Panc1 (cell line): ENCODE measurements around the gene IDE. TPM values are rescaled to one million over a fixed set of nuclear protein-coding genes. Genes with fewer than 3 reads are reported as not detected.

Experiments
- ATAC-seq: fragments of 200-7000 bp; cut with Tn5 transposase; 2 replicates; pipeline ENCODE4 v1.9.1; 2020; ENCODE audit warnings: mild to moderate bottlenecking, moderate library complexity
- BruUV-seq: library from RNA; stranded (reverse); fragments of 400-500 nt; replicated peaks from 2 replicates; lab custom pipeline; 2021; lab: Mats Ljungman, UMichigan
- CTCF ChIA-PET: fragments of 300-600 bp; sonication (Branson Sonifier 250); formaldehyde crosslinking; loops from one replicate; lab custom pipeline; 2022; ENCODE audit warnings: antibody characterized with exemption; lab: Charles Lee
- POLR2A ChIA-PET: fragments of 300-600 bp; sonication (Branson Sonifier 250); formaldehyde crosslinking; loops from one replicate; lab custom pipeline; 2022; ENCODE audit warnings: antibody characterized with exemption; lab: Charles Lee
- DNase-seq: peaks from one replicate; pipeline ENCODE4 v3.0.0-alpha.2; 2010; ENCODE audit warnings: low read depth, low spot score
- H3K27ac ChIP-seq: 2 replicates; pipeline ENCODE4 v1.5.1; 2011; ENCODE audit warnings: mild to moderate bottlenecking, low read length, inconsistent platforms
- H3K27me3 ChIP-seq: fragments of 200-500 bp; sonication (Bioruptor generic); 2 replicates; pipeline ENCODE4 v1.6.0; 2014; ENCODE audit warnings: low read length, inconsistent platforms; ENCODE audit not compliant: control insufficient read depth, insufficient read depth
- H3K36me3 ChIP-seq: fragments of 200-500 bp; sonication (Bioruptor generic); 2 replicates; pipeline ENCODE4 v1.5.1; 2014; ENCODE audit warnings: inconsistent platforms, mild to moderate bottlenecking, low read length, moderate library complexity; ENCODE audit not compliant: control insufficient read depth, insufficient read depth
- H3K4me1 ChIP-seq: 2 replicates; pipeline ENCODE4 v1.5.1; 2011; ENCODE audit warnings: inconsistent platforms, mild to moderate bottlenecking, low read length, moderate library complexity; ENCODE audit not compliant: control insufficient read depth, insufficient read depth
- H3K4me3 ChIP-seq, 2 experiments: 2 replicates each; pipeline ENCODE4 v1.5.1; 2011 to 2012; ENCODE audit warnings: low read depth in 2 of 2, low read length in 2 of 2, mild to moderate bottlenecking in 2 of 2, inconsistent platforms in 1 of 2, moderate library complexity in 1 of 2
- H3K9me3 ChIP-seq: fragments of 200-500 bp; sonication (Bioruptor generic); 2 replicates; pipeline ENCODE4 v1.5.1; 2014; ENCODE audit warnings: low read depth, mild to moderate bottlenecking, inconsistent platforms, low read length, moderate library complexity; ENCODE audit not compliant: control insufficient read depth, insufficient read depth
- POLR2AphosphoS5 ChIP-seq: IDR thresholded peaks from 2 replicates; pipeline ENCODE4 v1.6.1; 2012; ENCODE audit warnings: mild to moderate bottlenecking, low read depth, low read length, moderate library complexity
- SIN3A ChIP-seq: IDR thresholded peaks from 2 replicates; pipeline ENCODE4 v1.6.1; 2012; ENCODE audit warnings: low read depth, mild to moderate bottlenecking, low read length, moderate library complexity, borderline replicate concordance; ENCODE audit not compliant: insufficient read depth
- TCF7L2 ChIP-seq: IDR thresholded peaks from 2 replicates; pipeline ENCODE4 v1.6.1; 2011; ENCODE audit warnings: mild to moderate bottlenecking, low read depth, low read length, inconsistent platforms
- in situ Hi-C: cut with HindIII; loops from 2 replicates; pipeline ENCODE4 v1.10.0; 2016; ENCODE audit warnings: low sequenced_read_pairs, low pct_unique_long_range_greater_than_20kb
- intact Hi-C: fragments of 100-400 bp; cut with micrococcal nuclease; formaldehyde crosslinking; loops from one replicate; pipeline ENCODE4 v1.10.0; 2022; ENCODE audit not compliant: unreplicated experiment
- total RNA-seq: library from RNA; stranded (reverse); gene quantifications from one replicate; pipeline ENCODE4 v1.2.1, GENCODE V29; 2021; ENCODE audit not compliant: unreplicated experiment
- TF ChIP-seq, protein P1 (sequence below): fragments of 450-650 bp; IDR thresholded peaks from 2 replicates; pipeline ENCODE4 v1.5.1; 2017; ENCODE audit warnings: mild to moderate bottlenecking
- TF ChIP-seq, protein P2 (sequence below), 2 experiments: IDR thresholded peaks; 2 replicates each; pipeline ENCODE4 v1.6.1; 2011 to 2012; ENCODE audit warnings: low read depth in 2 of 2, control low read depth in 1 of 2, low read length in 1 of 2, mild to moderate bottlenecking in 1 of 2, moderate library complexity in 1 of 2; ENCODE audit not compliant: insufficient read depth in 1 of 2

The IDE gene
- total RNA-seq, 1 experiment from 2014 or later: 79.0 TPM

- BruUV-seq: no TSS peak
- intact Hi-C loops (no loop called here), in situ Hi-C loops (no loop called here)
- POLR2A ChIA-PET: no interaction called here
- Histone ChIP-seq H3K4me1 (no peaks in the 10 kb centered on the region), H3K36me3 (peaks cover 22% of the 10 kb centered on the region), H3K27me3 (no peaks in the 10 kb centered on the region), H3K4me3 (no peak overlapping the region), H3K27ac (no peak overlapping the region), H3K9me3 (no peaks in the 10 kb centered on the region)
- ATAC-seq (no peak), DNase-seq (no peak)
- CTCF ChIA-PET: no interaction called here
- TF ChIP-seq, protein P1, sequence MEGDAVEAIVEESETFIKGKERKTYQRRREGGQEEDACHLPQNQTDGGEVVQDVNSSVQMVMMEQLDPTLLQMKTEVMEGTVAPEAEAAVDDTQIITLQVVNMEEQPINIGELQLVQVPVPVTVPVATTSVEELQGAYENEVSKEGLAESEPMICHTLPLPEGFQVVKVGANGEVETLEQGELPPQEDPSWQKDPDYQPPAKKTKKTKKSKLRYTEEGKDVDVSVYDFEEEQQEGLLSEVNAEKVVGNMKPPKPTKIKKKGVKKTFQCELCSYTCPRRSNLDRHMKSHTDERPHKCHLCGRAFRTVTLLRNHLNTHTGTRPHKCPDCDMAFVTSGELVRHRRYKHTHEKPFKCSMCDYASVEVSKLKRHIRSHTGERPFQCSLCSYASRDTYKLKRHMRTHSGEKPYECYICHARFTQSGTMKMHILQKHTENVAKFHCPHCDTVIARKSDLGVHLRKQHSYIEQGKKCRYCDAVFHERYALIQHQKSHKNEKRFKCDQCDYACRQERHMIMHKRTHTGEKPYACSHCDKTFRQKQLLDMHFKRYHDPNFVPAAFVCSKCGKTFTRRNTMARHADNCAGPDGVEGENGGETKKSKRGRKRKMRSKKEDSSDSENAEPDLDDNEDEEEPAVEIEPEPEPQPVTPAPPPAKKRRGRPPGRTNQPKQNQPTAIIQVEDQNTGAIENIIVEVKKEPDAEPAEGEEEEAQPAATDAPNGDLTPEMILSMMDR: no peak
- TF ChIP-seq POLR2AphosphoS5 (no peak), SIN3A (no peak), TCF7L2 (no peak)
- TF ChIP-seq, protein P2, sequence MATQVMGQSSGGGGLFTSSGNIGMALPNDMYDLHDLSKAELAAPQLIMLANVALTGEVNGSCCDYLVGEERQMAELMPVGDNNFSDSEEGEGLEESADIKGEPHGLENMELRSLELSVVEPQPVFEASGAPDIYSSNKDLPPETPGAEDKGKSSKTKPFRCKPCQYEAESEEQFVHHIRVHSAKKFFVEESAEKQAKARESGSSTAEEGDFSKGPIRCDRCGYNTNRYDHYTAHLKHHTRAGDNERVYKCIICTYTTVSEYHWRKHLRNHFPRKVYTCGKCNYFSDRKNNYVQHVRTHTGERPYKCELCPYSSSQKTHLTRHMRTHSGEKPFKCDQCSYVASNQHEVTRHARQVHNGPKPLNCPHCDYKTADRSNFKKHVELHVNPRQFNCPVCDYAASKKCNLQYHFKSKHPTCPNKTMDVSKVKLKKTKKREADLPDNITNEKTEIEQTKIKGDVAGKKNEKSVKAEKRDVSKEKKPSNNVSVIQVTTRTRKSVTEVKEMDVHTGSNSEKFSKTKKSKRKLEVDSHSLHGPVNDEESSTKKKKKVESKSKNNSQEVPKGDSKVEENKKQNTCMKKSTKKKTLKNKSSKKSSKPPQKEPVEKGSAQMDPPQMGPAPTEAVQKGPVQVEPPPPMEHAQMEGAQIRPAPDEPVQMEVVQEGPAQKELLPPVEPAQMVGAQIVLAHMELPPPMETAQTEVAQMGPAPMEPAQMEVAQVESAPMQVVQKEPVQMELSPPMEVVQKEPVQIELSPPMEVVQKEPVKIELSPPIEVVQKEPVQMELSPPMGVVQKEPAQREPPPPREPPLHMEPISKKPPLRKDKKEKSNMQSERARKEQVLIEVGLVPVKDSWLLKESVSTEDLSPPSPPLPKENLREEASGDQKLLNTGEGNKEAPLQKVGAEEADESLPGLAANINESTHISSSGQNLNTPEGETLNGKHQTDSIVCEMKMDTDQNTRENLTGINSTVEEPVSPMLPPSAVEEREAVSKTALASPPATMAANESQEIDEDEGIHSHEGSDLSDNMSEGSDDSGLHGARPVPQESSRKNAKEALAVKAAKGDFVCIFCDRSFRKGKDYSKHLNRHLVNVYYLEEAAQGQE (IDR thresholded peaks at IDR 0.05; ENCODE audit: insufficient read depth in 1 of 2, low read depth in 2 of 2, low read length in 1 of 2): no peak
Measured at GRCh38 chr10:92451431-92451830, 122.5 kb downstream of the IDE start.

DNA sequence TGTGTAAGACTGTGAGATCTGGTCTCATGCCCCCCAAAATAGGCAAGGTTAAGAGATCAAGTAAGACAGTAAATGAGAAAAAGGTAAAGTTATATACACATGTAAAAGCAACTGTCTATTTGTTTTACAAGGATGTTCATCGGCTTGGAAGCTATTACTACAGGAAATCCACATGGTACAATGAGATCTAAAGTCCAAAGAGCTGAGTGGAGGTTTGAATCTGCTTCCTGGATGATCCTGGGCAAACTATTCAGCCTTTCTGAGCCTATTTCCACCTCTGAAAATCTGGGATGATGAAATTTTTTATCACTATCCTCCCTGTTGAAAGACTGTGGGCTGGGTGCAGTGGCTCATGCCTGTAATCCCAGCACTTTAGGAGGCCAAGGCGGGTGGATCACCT is 123.0 kb downstream of the IDE start:
- H3K27ac ChIP-seq: no peak overlapping the region
- H3K27me3 ChIP-seq: no peaks in the 10 kb centered on the region
- TF ChIP-seq POLR2AphosphoS5: no peak
- TF ChIP-seq, protein P2 (IDR thresholded peaks at IDR 0.05; ENCODE audit: insufficient read depth in 1 of 2, low read depth in 2 of 2, low read length in 1 of 2): no peak
- no peak for TF ChIP-seq SIN3A
- TF ChIP-seq, protein P1: no peak
- TF ChIP-seq TCF7L2: no peak
- H3K4me3 ChIP-seq: no peak overlapping the region
- POLR2A ChIA-PET: interaction anchor here (0.5 kb wide), 1 partner anchor 449 kb away, joined by 7 read pairs; no protein-coding TSS in a partner anchor
- H3K9me3 ChIP-seq: no peaks in the 10 kb centered on the region
- ATAC-seq: no peak
- in situ Hi-C loops (no loop called here), intact Hi-C loops (no loop called here)
- BruUV-seq: no TSS peak
- no peaks in the 10 kb centered on the region for H3K4me1 ChIP-seq
- H3K36me3 ChIP-seq: peaks cover 21% of the 10 kb centered on the region
- DNase-seq: no peak
- CTCF ChIA-PET: no interaction called here
